Pancreas (tissue), 10 donors: Measurements from ENCODE around the gene SEPTIN6. TPM values are rescaled to one million over a fixed set of nuclear protein-coding genes. Genes with fewer than 3 reads are reported as not detected.
A peak's percentile ranks its signal among the peaks of the same experiment; 100 is the strongest.
"Not testable (repeated sequence)": the region's sequence is repeated elsewhere in the genome, so short reads cannot be mapped to it uniquely, and the experiment has no call there.

ENCODE experiments used
- ATAC-seq, 4 donors: fragments of 200-7000 bp; cut with Tn5 transposase; one replicate each; pipeline versions ENCODE4 v1.8.0 to v1.9.1; 2020; ENCODE audit warnings: mild to moderate bottlenecking in 4 of 4, moderate library complexity in 4 of 4
- DNase-seq, 6 donors: peaks; one replicate each; pipeline ENCODE4 v3.0.0-alpha.2; 2020
- FAIRE-seq: peaks from 2 replicates; lab custom pipeline; 2012; peaks lifted over from hg19 to GRCh38; lab: Jason Lieb, UNC
- H3K27ac ChIP-seq, 4 donors: fragments of 200-600 bp; sonication (generic); 1 replicate in 3 of 4; 2 replicates in 1 of 4; pipeline versions ENCODE4 v1.5.0 to v1.8.0; 2020
- H3K27me3 ChIP-seq, 4 donors: fragments of 200-600 bp; one replicate each; pipeline ENCODE4 v1.8.0; 2021
- H3K36me3 ChIP-seq, 3 donors: fragments of 200-600 bp; sonication (generic) in 1 of 3; one replicate each; pipeline versions ENCODE4 v1.5.0 to v1.8.0; 2020 to 2021
- H3K4me1 ChIP-seq, 3 donors: fragments of 200-600 bp; one replicate each; pipeline ENCODE4 v1.8.0; 2021
- H3K4me3 ChIP-seq, 4 donors: fragments of 200-600 bp; sonication (generic) in 2 of 4; one replicate each; pipeline versions ENCODE4 v1.5.0 to v1.8.0; 2020 to 2021
- H3K9me3 ChIP-seq, 4 donors: fragments of 200-600 bp; one replicate each; pipeline ENCODE4 v1.8.0; 2021
- WGBS, 2 donors: extraction: QIAGEN DNeasy Blood & Tissue Kit; methylation state at CpG; one replicate each; pipeline ENCODE4 v1.1.7; 2013; 5-methylcytosine and 5-hydroxymethylcytosine counted together
- intact Hi-C, 3 donors: fragments of 100-400 bp; cut with DNase I; formaldehyde crosslinking; loops; one replicate each; pipeline versions ENCODE4 v1.11.1 to v1.14.2; 2022
- polyA plus RNA-seq, 2 donors: library from polyadenylated mRNA; stranded (reverse); fragments of 200-250 nt; gene quantifications; one replicate each; pipeline ENCODE4 v1.2.3, GENCODE V29; 2013
- total RNA-seq, 6 donors: library from RNA; stranded (reverse); fragmentation: NEBNext Ultra II Directional in 4 of 6; extraction: Animal tissue kit (Norgen Biotek cat#: 25700) in 4 of 6; gene quantifications; one replicate each; pipeline versions ENCODE4 v1.2.1 to v1.2.4, GENCODE V29; 2021 to 2023
- TF ChIP-seq, protein P1 (sequence below), 4 donors: fragments of 200-600 bp; sonication (generic) in 3 of 4; IDR thresholded peaks; one replicate each; pipeline versions ENCODE4 v1.5.0 to v1.8.0; 2021; ENCODE audit warnings: antibody characterized with exemption in 4 of 4
- donor health status: healthy with polysubstance abuse.
- donor health status: DM: no; HTN: no; CAD: no; lungs with moderate emphysema.
- donor health status: DM: no; HTN: no; CAD: no.
- donor health status: control.
- donor health status: control.
- donor health status: Bipolar disorder and iron deficiency.
- donor health status: DM: yes; HTN: yes; CAD: no.
- donor health status: DM: no; HTN: no; CAD: no.
- donor health status: DM: no; HTN: no; CAD: no.
- donor health status: DM: yes; HTN: yes; CAD: no.

The SEPTIN6 gene
- total and polyA plus RNA-seq, 8 donors: 1.5 to 10.2 (median 3.8) TPM

DNA sequence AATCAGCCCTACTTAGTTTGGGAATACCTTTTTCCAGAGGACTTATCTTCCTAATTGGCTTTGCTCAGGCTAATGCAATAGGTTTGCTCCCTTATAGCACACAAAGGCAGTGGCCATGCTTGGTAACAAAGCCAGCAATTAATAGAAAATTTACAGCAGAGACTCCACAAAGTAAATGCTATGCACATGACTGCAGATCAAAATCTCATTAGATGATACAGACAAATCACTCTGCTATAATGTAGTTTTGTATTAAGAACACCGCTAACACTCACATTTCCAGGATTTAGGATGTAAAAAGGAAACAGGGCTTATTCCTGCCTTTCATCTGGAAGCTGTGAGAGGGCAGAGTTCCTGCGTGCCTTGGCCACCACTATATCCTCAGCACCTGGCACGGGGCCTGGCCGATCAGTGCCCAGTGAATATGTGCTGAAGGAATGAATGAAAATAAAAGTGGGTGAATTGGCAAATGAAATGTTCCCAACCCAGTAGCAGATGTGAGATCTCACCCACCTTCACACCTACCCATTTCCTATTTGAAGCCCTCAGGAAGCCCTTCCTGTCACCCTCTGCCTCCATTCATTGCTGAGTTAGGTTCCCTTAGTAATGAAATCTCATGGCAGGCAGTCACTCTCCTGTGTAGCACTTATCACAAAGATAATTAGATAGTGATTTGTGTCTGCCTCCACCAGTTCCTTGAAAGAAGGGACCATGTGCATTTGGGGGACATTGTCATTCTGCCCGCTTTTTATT, 5.1 kb downstream of the SEPTIN6 start:
- no peaks in the 10 kb centered on the region for H3K4me1 ChIP-seq
- TF ChIP-seq, protein P1, sequence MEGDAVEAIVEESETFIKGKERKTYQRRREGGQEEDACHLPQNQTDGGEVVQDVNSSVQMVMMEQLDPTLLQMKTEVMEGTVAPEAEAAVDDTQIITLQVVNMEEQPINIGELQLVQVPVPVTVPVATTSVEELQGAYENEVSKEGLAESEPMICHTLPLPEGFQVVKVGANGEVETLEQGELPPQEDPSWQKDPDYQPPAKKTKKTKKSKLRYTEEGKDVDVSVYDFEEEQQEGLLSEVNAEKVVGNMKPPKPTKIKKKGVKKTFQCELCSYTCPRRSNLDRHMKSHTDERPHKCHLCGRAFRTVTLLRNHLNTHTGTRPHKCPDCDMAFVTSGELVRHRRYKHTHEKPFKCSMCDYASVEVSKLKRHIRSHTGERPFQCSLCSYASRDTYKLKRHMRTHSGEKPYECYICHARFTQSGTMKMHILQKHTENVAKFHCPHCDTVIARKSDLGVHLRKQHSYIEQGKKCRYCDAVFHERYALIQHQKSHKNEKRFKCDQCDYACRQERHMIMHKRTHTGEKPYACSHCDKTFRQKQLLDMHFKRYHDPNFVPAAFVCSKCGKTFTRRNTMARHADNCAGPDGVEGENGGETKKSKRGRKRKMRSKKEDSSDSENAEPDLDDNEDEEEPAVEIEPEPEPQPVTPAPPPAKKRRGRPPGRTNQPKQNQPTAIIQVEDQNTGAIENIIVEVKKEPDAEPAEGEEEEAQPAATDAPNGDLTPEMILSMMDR (IDR thresholded peaks at IDR 0.05): no peak
- FAIRE-seq (no peak), ATAC-seq (no peak), DNase-seq (no peak)
- no peak overlapping the region for H3K4me3 ChIP-seq
- H3K36me3 ChIP-seq: no peaks in the 10 kb centered on the region
- no peak overlapping the region for H3K27ac ChIP-seq
- intact Hi-C loops: no loop called here
- no peaks in the 10 kb centered on the region for H3K27me3 ChIP-seq
- no peaks in the 10 kb centered on the region for H3K9me3 ChIP-seq
- WGBS, 2 donors: 81 to 87% methylated on average over 5 of the region's 5 CpGs

DNA sequence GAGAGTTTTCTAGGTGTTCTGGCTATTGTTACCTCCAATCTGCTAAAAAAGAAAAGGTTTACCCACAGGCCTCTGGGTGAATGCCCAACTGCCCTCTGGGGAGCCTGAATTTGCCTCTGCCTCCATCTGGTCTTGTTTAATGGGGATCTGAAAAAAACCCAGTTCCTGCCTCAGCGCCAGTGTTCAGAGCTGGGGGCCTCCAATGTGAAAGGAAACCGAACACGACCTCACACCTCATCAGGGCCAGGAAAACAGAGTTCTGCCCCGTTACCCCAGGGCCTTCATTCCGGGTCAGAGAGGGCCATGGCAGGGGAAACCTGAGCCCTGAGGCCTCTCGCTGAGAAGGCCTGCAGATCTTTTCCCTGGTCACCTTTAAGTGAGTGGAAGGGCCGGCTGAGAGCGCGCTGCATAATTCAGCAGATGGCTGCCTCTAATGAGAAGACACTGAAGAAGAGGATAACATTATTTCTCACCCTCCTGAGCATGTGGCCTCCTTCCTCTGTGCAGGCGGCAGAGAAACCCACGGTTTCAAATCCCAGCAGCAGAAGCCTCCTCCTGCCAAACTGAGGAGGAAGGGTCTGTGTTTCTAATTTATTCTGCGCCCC, 6.8 kb downstream of the SEPTIN6 start:
- 73 to 83% methylated on average over 12 of the region's 12 CpGs for WGBS, 2 donors
- peak in 1 of 4 donors; percentile 18 for ATAC-seq
- H3K4me3 ChIP-seq: no peak overlapping the region
- no peaks in the 10 kb centered on the region for H3K27me3 ChIP-seq
- H3K4me1 ChIP-seq: no peaks in the 10 kb centered on the region
- FAIRE-seq: no peak
- no peak for DNase-seq
- no peaks in the 10 kb centered on the region for H3K9me3 ChIP-seq
- peak overlapping the region in 3 of 4 donors; percentile 33 to 54 (median 50) for H3K27ac ChIP-seq
- intact Hi-C loops: no loop called here
- no peaks in the 10 kb centered on the region for H3K36me3 ChIP-seq
- TF ChIP-seq, protein P1 (IDR thresholded peaks at IDR 0.05): no peak

DNA sequence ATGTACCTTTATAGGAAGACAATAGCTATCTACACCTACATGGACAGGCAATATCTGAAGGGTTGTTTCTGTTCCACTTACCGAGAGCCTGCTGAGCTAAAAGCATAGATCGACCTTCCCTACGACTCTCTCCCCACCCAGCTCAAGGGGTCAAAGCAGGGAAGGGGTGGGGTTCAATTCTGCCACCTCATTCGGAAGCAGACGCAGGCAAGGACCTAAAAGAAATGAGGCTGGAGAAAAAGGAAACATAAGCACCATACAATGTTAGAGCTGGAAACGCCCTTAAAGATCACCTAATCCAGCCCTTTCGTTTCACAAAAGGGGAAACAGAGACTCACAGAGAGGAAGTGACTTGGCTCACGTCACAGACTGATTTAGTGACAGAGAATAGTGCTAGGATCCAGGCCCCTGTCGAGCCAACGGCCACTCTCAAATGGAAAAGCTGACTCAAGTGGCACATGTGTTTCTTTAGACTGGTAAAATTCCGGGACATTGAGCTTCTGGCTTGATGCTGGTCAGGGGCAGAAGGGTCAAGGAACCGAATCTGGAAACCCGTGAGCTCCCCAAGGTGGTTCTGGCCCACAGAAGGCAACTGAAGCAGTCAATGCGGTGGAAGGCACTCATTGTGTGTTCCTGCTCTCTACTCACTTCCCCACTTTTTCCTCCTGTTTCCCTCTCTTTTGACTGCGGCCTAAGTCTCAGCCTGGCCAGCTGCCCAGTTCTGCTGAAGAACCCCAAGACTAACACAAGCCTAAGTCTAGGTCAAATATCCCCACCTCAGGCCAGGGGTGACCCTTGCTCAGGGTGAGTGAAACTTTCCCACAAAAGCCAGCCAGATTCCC, 7.5 kb downstream of the SEPTIN6 start:
- Histone ChIP-seq H3K9me3 (no peaks in the 10 kb centered on the region), H3K4me3 (no peak overlapping the region), H3K4me1 (no peaks in the 10 kb centered on the region), H3K27ac (peak overlapping the region in 3 of 4 donors; percentile 33 to 54 (median 50)), H3K36me3 (no peaks in the 10 kb centered on the region), H3K27me3 (no peaks in the 10 kb centered on the region)
- ATAC-seq: peak in 3 of 4 donors; percentile 19 to 76 (median 61)
- FAIRE-seq: no peak
- DNase-seq: no peak
- intact Hi-C loops: no loop called here
- TF ChIP-seq, protein P1 (IDR thresholded peaks at IDR 0.05): no peak
- WGBS, 2 donors: 58 to 76% methylated on average over 15 of the region's 15 CpGs

DNA sequence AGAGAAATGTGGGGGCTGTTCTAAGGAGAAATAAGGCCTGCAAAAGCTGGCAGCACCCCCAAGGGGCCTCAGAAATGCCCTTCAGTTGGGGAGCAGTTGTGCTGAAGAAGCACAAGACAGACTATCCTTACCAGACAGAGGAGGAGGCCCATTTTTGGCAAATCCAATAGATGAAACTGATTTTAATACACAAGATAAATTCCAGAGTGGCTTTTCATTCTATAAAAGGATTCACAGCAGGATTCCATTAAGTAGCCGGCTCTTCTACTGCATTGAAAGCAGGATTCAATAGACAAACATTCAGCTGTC, 8.1 kb downstream of the SEPTIN6 start:
- Histone ChIP-seq H3K4me1 (no peaks in the 10 kb centered on the region), H3K27ac (peak overlapping the region in 2 of 4 donors; percentile 50 to 54), H3K36me3 (no peaks in the 10 kb centered on the region), H3K9me3 (no peaks in the 10 kb centered on the region), H3K27me3 (no peaks in the 10 kb centered on the region), H3K4me3 (no peak overlapping the region)
- TF ChIP-seq, protein P1 (IDR thresholded peaks at IDR 0.05): no peak
- intact Hi-C loops: no loop called here
- WGBS, 2 donors: 43 to 50% methylated on average over 1 of the region's 1 CpG
- FAIRE-seq: no peak
- ATAC-seq: no peak
- DNase-seq: no peak

DNA sequence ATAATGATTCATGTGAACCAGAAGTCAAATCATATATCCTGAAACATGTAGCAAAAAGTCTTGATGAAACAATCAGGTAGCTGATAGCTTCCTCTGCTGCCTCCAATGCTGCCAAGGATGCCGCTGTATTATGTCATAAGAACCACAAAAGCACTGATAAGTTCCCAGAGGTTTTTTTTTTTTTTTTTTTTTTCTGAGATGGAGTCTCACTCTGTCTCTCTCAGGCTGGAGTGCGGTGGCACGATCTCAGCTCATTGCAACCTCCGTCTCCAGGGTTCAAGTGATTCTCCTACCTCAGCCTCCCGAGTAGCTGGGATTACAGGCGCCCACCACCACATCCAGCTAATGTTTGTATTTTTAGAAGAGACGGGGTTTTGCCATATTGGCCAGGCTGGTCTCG, 8.7 kb downstream of the SEPTIN6 start:
- intact Hi-C loops: not testable (repeated sequence)

More for the DNA sequence above, 8.7 kb downstream of the SEPTIN6 start:
- not testable (repeated sequence) for H3K9me3 ChIP-seq, H3K4me3 ChIP-seq, H3K27me3 ChIP-seq, FAIRE-seq, DNase-seq, H3K4me1 ChIP-seq, H3K36me3 ChIP-seq, H3K27ac ChIP-seq, ATAC-seq
- WGBS, 2 donors: 81 to 87% methylated on average over 8 of the region's 8 CpGs
